H54 (cell line): ENCODE results near the gene CCDC158.

ENCODE experiments used
- DNase-seq: peaks from one replicate; pipeline ENCODE4 v3.0.0; 2011; ENCODE audit warnings: low spot score, mixed read lengths; ENCODE audit not compliant: insufficient read length
- FAIRE-seq: peaks from 3 replicates; lab custom pipeline; 2011; peaks lifted over from hg19 to GRCh38; lab: Jason Lieb, UNC
- POLR2A ChIP-seq: IDR thresholded peaks from 2 replicates; pipeline ENCODE4 v1.6.1; 2011; ENCODE audit warnings: low read depth, mild to moderate bottlenecking, low read length

Gene CCDC158

DNA sequence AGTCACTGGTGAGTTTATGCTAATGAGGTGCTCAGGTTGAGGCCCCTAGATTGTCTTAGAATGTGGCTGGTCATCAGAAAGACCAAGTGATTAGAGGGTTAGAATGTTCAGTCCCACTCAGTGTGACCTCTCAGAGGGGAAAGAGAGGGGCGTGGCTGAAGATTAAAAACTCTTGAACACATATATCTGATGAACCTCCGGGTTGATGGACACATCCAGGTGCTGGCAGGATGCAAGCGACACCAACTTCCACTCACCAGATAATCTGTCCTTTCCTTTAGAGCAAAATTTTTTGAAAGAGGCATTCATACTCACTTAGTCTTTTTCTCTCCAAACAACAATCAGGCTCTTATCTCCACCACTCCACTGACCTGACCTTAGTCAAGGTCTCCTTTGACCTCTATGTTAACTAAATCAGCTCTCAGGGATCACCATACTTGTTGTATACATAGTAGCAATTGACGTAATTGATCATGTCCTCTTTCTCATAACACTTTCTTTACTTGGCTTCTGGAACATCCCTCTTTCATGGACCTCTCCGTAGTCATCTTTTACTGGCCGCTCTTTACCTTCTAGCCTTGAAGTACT, 155.2 kb downstream of the CCDC158 start:
- no peak for TF ChIP-seq POLR2A
- DNase-seq (no peak), FAIRE-seq (no peak)
